ENCODE data around the gene LONRF2. TPM values are rescaled to one million over a fixed set of nuclear protein-coding genes. Genes with fewer than 3 reads are reported as not detected.

LONRF2 gene
- total RNA-seq, 3 donors from 2014 or later, result 5.1 to 24.9 (median 19.9) TPM

GRCh38 chr2:100309973-100310719, 12.2 kb downstream of the LONRF2 start:
- DNase-seq (ENCODE audit: low spot score in 2 of 2), result no peak
- no peak for TF ChIP-seq POLR2A (IDR thresholded peaks at IDR 0.05)
- no peak for TF ChIP-seq POLR2AphosphoS5 (IDR thresholded peaks at IDR 0.05)
- TF ChIP-seq, protein P1, sequence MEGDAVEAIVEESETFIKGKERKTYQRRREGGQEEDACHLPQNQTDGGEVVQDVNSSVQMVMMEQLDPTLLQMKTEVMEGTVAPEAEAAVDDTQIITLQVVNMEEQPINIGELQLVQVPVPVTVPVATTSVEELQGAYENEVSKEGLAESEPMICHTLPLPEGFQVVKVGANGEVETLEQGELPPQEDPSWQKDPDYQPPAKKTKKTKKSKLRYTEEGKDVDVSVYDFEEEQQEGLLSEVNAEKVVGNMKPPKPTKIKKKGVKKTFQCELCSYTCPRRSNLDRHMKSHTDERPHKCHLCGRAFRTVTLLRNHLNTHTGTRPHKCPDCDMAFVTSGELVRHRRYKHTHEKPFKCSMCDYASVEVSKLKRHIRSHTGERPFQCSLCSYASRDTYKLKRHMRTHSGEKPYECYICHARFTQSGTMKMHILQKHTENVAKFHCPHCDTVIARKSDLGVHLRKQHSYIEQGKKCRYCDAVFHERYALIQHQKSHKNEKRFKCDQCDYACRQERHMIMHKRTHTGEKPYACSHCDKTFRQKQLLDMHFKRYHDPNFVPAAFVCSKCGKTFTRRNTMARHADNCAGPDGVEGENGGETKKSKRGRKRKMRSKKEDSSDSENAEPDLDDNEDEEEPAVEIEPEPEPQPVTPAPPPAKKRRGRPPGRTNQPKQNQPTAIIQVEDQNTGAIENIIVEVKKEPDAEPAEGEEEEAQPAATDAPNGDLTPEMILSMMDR (IDR thresholded peaks at IDR 0.05), result no peak
- H3K36me3 ChIP-seq, result no peaks in the 10 kb centered on the region

GRCh38 chr2:100309311-100309710, 13.0 kb downstream of the LONRF2 start:
- H3K27ac ChIP-seq, result no peak overlapping the region

More at GRCh38 chr2:100309973-100310719, 12.2 kb downstream of the LONRF2 start:
- H3K4me1 ChIP-seq, result no peaks in the 10 kb centered on the region
- no peak overlapping the region for H3K27ac ChIP-seq
- no peaks in the 10 kb centered on the region for H3K9me3 ChIP-seq
- H3K27me3 ChIP-seq, result no peaks in the 10 kb centered on the region
- intact Hi-C loops (cut with DNase I; ENCODE audit: low total_unique reads), result no loop called here
- H3K4me3 ChIP-seq, result no peak overlapping the region

DNA sequence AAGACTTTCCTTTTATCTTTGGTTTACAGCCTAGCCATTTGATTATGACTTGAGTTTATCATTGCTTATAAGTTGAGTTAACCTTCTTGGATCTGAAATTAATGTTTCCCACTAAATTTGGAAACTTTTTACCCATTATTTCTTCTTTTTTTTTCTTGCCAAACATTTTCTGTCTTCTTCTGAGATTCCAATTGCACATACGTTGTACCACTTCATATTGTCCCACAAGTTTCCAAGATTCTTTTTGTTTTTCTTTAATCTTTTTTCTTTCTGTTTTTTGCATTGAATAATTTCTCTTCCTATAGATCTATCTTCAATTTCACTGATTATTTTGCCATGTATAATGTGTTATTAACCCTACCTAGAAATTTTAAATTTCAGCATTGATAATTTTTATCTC, 18.6 kb downstream of the LONRF2 start:
- no peaks in the 10 kb centered on the region for H3K27me3 ChIP-seq
- no peak for DNase-seq (ENCODE audit: low spot score in 2 of 2)
- no peak overlapping the region for H3K27ac ChIP-seq
- TF ChIP-seq POLR2A (IDR thresholded peaks at IDR 0.05) (no peak), POLR2AphosphoS5 (IDR thresholded peaks at IDR 0.05) (no peak)
- TF ChIP-seq, protein P1 (IDR thresholded peaks at IDR 0.05), result no peak
- no peaks in the 10 kb centered on the region for H3K4me1 ChIP-seq
- peaks cover 0 to 8% of the 10 kb centered on the region in 2 donors for H3K9me3 ChIP-seq
- intact Hi-C loops (cut with DNase I; ENCODE audit: low total_unique reads), result no loop called here
- H3K36me3 ChIP-seq, result no peaks in the 10 kb centered on the region
- H3K4me3 ChIP-seq, result no peak overlapping the region

More at GRCh38 chr2:100309311-100309710, 13.0 kb downstream of the LONRF2 start:
- no peak for DNase-seq (ENCODE audit: low spot score in 2 of 2)
- Histone ChIP-seq H3K27me3 (no peaks in the 10 kb centered on the region), H3K4me3 (no peak overlapping the region), H3K4me1 (no peaks in the 10 kb centered on the region), H3K36me3 (no peaks in the 10 kb centered on the region), H3K9me3 (peaks cover 0 to under 1% of the 10 kb centered on the region in 2 donors)
- intact Hi-C loops (cut with DNase I; ENCODE audit: low total_unique reads), result no loop called here
- TF ChIP-seq POLR2A (IDR thresholded peaks at IDR 0.05) (no peak), POLR2AphosphoS5 (IDR thresholded peaks at IDR 0.05) (no peak)
- TF ChIP-seq, protein P1 (IDR thresholded peaks at IDR 0.05), result no peak

GRCh38 chr2:100302585-100302892, 19.8 kb downstream of the LONRF2 start:
- peaks cover 0 to 8% of the 10 kb centered on the region in 2 donors for H3K9me3 ChIP-seq
- intact Hi-C loops (cut with DNase I; ENCODE audit: low total_unique reads), result no loop called here
- no peak for DNase-seq (ENCODE audit: low spot score in 2 of 2)
- H3K4me1 ChIP-seq, result no peaks in the 10 kb centered on the region
- H3K4me3 ChIP-seq, result no peak overlapping the region
- no peaks in the 10 kb centered on the region for H3K27me3 ChIP-seq
- H3K27ac ChIP-seq, result no peak overlapping the region
- TF ChIP-seq POLR2AphosphoS5 (IDR thresholded peaks at IDR 0.05), result no peak
- TF ChIP-seq, protein P1 (IDR thresholded peaks at IDR 0.05), result no peak
- no peak for TF ChIP-seq POLR2A (IDR thresholded peaks at IDR 0.05)
- H3K36me3 ChIP-seq, result peaks cover 4% of the 10 kb centered on the region

- no peak for DNase-seq (ENCODE audit: low spot score in 2 of 2)
- no peak for TF ChIP-seq POLR2A (IDR thresholded peaks at IDR 0.05)
- H3K36me3 ChIP-seq, result peaks cover 6% of the 10 kb centered on the region
- H3K9me3 ChIP-seq, result peaks cover 0 to 8% of the 10 kb centered on the region in 2 donors
- no peak overlapping the region for H3K27ac ChIP-seq
- intact Hi-C loops (cut with DNase I; ENCODE audit: low total_unique reads), result no loop called here
- no peaks in the 10 kb centered on the region for H3K27me3 ChIP-seq
- no peak overlapping the region for H3K4me3 ChIP-seq
- no peaks in the 10 kb centered on the region for H3K4me1 ChIP-seq
Observed at GRCh38 chr2:100301881-100302584, 20.3 kb downstream of the LONRF2 start.

Data from breast epithelium (tissue), 4 donors.